GM12891 (cell line): Measurements from ENCODE around the gene INAFM2.

Experiments used
- POLR2A ChIP-seq: IDR thresholded peaks from 2 replicates; pipeline ENCODE4 v1.6.1; 2011; ENCODE audit warnings: low read depth, low read length, control low read depth
- POLR2AphosphoS5 ChIP-seq: IDR thresholded peaks from 2 replicates; pipeline ENCODE4 v1.6.1; 2011; ENCODE audit warnings: low read depth, low read length, control low read depth
- POU2F2 ChIP-seq: IDR thresholded peaks from 2 replicates; pipeline ENCODE4 v1.6.1; 2011; ENCODE audit warnings: low read depth, mild to moderate bottlenecking, control low read depth, low read length, moderate library complexity
- SPI1 ChIP-seq: IDR thresholded peaks from 2 replicates; pipeline ENCODE4 v1.6.1; 2011; ENCODE audit warnings: low read depth, low read length, control low read depth
- TAF1 ChIP-seq: IDR thresholded peaks from 2 replicates; pipeline ENCODE4 v1.6.1; 2011; ENCODE audit warnings: low read depth, low read length, control low read depth

- no peak for TF ChIP-seq POLR2A
- TF ChIP-seq POLR2AphosphoS5, result no peak
- TF ChIP-seq TAF1, result no peak
- TF ChIP-seq SPI1, result no peak
- TF ChIP-seq POU2F2, result no peak
Measured at GRCh38 chr15:40328176-40328575, 4.7 kb downstream of the INAFM2 start.
